HG03103 (cell line): ENCODE data around the gene BCCIP.

Experiments used
- ATAC-seq: cut with Tn5 transposase; IDR thresholded peaks from one replicate; pipeline ENCODE4 v1.9.1; 2021; ENCODE audit warnings: low read depth; ENCODE audit not compliant: unreplicated experiment

BCCIP gene

DNA sequence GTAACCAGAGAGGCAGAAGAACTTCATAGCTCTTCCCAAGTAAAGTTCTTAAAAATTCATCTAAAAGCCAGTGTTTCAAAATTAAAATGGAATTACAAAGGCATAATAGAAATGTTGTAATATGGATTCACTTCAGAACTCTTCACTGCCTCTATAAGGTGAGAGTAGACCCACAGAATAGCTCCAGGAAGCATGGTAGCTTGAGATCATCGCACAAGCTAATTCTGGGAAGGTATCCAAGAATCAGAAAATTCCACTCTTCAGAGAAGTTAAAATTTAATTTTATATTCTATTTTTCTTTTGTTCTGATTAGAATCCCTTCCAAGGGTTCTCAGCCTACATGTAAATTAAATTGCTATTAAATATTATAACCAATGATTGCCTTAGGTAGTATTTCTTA is 59.2 kb downstream of the BCCIP start:
- no peak for ATAC-seq

DNA sequence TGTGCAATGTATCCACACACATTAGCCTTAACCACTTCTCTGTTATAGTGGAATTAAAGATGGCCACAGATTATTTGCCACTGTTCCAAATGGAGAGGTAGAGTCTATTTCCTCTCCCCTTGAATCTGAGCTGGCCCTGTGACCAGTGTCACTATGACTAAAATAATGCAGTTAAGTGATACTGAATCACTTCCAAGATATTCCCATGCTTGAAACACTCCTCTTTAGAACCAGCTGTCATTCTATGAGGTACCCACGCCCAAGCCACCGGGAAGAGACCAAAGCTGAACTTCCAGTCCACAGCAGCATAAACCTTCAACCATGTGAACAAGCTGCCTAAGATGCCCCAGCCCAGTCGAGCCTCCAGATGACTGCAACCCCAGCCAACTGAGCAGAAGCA is 59.9 kb downstream of the BCCIP start:
- ATAC-seq: no peak
